DND-41 (cell line): ENCODE data around the gene PPAN.

ENCODE experiments used
- ATAC-seq: fragments of 200-7000 bp; cut with Tn5 transposase; 3 replicates; pipeline ENCODE4 v1.9.1; 2021; ENCODE audit warnings: low read depth; ENCODE audit not compliant: insufficient read depth
- DNase-seq: peaks from one replicate; pipeline ENCODE4 v3.0.0-alpha.2; 2020
- H2AFZ ChIP-seq: 2 replicates; pipeline ENCODE4 v1.6.0; 2012; ENCODE audit warnings: low read depth, low read length
- H3K27ac ChIP-seq: 2 replicates; pipeline ENCODE4 v1.5.1; 2012; ENCODE audit warnings: low read length, inconsistent platforms
- H3K27me3 ChIP-seq: fragments of 200-600 bp; sonication (generic); 2 replicates; pipeline ENCODE4 v1.6.0; 2012; ENCODE audit warnings: low read length, mild to moderate bottlenecking, inconsistent platforms; ENCODE audit not compliant: insufficient read depth, poor library complexity
- H3K36me3 ChIP-seq: 2 replicates; pipeline ENCODE4 v1.5.1; 2012; ENCODE audit warnings: low read length, inconsistent platforms; ENCODE audit not compliant: insufficient read depth
- H3K4me1 ChIP-seq: 2 replicates; pipeline ENCODE4 v1.5.1; 2012; ENCODE audit warnings: mild to moderate bottlenecking, low read length; ENCODE audit not compliant: insufficient read depth
- H3K4me2 ChIP-seq: 2 replicates; pipeline ENCODE4 v1.6.0; 2012; ENCODE audit warnings: mild to moderate bottlenecking, moderate library complexity, low read length, inconsistent platforms; ENCODE audit not compliant: insufficient read depth
- H3K4me3 ChIP-seq, 2 experiments: fragments of 200-600 bp in 1 of 2; shearing (Covaris generic) in 1 of 2; 2 replicates each; pipeline ENCODE4 v1.5.1; 2012 to 2016; ENCODE audit warnings: inconsistent platforms in 2 of 2, low read length in 2 of 2, mild to moderate bottlenecking in 2 of 2, low read depth in 1 of 2, moderate library complexity in 1 of 2
- H3K79me2 ChIP-seq: 2 replicates; pipeline ENCODE4 v1.6.0; 2012; ENCODE audit warnings: low read length, inconsistent platforms; ENCODE audit not compliant: insufficient read depth
- H3K9ac ChIP-seq: 2 replicates; pipeline ENCODE4 v1.6.0; 2012; ENCODE audit warnings: low read depth, mild to moderate bottlenecking, inconsistent platforms, low read length, moderate library complexity
- H3K9me3 ChIP-seq: 2 replicates; pipeline ENCODE4 v1.5.1; 2012; ENCODE audit warnings: low read length, moderate library complexity, mild to moderate bottlenecking, inconsistent platforms; ENCODE audit not compliant: insufficient read depth, severe bottlenecking
- H4K20me1 ChIP-seq: 2 replicates; pipeline ENCODE4 v1.6.0; 2012; ENCODE audit warnings: low read length; ENCODE audit not compliant: insufficient read depth
- EZH2 ChIP-seq: IDR thresholded peaks from 3 replicates; pipeline ENCODE4 v1.6.1; 2012; ENCODE audit warnings: borderline replicate concordance, low read depth, mild to moderate bottlenecking, moderate library complexity, low read length, inconsistent platforms; ENCODE audit not compliant: severe bottlenecking
- TF ChIP-seq, protein P1 (sequence below): IDR thresholded peaks from 2 replicates; pipeline ENCODE4 v1.5.1; 2012; ENCODE audit warnings: borderline replicate concordance, low read length, moderate library complexity, mild to moderate bottlenecking; ENCODE audit not compliant: poor library complexity, severe bottlenecking; ENCODE audit errors: extremely low read depth

PPAN gene

DNA sequence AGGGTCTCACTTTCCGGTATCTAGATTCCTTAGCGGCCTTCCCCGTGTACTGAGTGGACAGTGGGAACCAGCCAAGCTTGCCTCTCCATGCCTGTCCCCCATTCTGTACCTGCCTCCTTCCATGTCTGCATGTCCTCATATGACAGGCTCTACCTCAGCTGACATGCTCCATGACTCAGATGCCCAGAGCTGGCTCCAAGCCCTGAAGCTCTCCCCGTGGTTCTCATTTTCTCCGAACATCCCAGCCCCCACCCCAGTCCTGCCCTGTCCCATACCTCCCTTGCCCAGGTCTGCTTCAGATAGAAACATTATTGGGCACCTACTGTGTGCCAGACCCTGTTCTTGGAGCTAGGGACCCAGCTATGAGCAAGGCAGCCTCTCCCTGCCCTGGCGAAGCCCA lies 37.1 kb upstream of the PPAN start:
- Histone ChIP-seq H2AFZ (no peak overlapping the region), H3K4me1 (no peaks in the 10 kb centered on the region), H3K9ac (no peak overlapping the region), H3K9me3 (no peaks in the 10 kb centered on the region), H3K79me2 (no peaks in the 10 kb centered on the region), H4K20me1 (no peaks in the 10 kb centered on the region), H3K36me3 (no peaks in the 10 kb centered on the region), H3K27me3 (no peaks in the 10 kb centered on the region), H3K4me2 (no peak overlapping the region), H3K27ac (no peak overlapping the region), H3K4me3 (no peak overlapping the region)
- DNase-seq (no peak), ATAC-seq (no peak)
- TF ChIP-seq EZH2, result no peak
- TF ChIP-seq, protein P1, sequence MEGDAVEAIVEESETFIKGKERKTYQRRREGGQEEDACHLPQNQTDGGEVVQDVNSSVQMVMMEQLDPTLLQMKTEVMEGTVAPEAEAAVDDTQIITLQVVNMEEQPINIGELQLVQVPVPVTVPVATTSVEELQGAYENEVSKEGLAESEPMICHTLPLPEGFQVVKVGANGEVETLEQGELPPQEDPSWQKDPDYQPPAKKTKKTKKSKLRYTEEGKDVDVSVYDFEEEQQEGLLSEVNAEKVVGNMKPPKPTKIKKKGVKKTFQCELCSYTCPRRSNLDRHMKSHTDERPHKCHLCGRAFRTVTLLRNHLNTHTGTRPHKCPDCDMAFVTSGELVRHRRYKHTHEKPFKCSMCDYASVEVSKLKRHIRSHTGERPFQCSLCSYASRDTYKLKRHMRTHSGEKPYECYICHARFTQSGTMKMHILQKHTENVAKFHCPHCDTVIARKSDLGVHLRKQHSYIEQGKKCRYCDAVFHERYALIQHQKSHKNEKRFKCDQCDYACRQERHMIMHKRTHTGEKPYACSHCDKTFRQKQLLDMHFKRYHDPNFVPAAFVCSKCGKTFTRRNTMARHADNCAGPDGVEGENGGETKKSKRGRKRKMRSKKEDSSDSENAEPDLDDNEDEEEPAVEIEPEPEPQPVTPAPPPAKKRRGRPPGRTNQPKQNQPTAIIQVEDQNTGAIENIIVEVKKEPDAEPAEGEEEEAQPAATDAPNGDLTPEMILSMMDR, result no peak

DNA sequence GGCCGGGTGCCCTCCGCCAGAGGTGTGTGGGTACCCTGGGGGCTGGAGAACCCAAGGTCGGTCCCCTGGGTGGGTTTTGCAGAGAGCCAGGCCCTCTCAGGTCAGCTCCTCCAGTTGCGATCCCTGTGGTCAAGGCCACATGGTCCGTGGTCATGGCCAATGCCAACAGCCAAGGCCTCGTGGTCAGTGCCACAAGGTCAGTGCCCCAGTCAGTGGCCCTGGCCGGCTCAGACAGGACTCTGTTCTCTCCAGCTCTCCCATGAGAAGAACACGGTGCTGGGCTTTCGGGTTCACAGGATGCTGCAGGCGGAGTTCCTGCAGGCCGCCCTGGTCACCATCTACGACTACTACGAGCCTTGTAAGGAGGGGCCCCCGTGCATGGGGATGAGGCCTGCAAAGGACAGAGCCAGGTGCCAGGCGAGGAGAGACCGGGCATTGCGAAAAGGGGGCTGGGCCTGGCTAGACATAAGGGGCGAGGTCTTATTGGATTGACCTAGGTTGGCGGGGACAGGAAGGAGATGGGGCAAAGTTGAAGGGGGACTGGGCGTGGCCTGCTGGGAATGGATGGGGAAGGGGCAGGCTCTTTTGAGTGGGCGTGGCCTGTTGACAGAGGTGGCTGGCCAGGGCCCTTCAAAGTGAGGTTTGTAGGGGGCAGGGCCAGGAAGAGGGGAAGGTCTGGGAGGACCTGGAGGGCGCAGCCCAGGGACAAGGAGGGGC lies 35.3 kb upstream of the PPAN start:
- no peaks in the 10 kb centered on the region for H3K4me1 ChIP-seq
- H3K27me3 ChIP-seq, result no peaks in the 10 kb centered on the region
- no peak overlapping the region for H3K4me2 ChIP-seq
- H3K27ac ChIP-seq, result no peak overlapping the region
- no peak overlapping the region for H3K4me3 ChIP-seq
- TF ChIP-seq EZH2, result no peak
- TF ChIP-seq, protein P1, result no peak
- no peaks in the 10 kb centered on the region for H3K9me3 ChIP-seq
- H3K36me3 ChIP-seq, result no peaks in the 10 kb centered on the region
- H4K20me1 ChIP-seq, result no peaks in the 10 kb centered on the region
- H3K9ac ChIP-seq, result no peak overlapping the region
- H2AFZ ChIP-seq, result no peak overlapping the region
- no peak for DNase-seq
- ATAC-seq, result no peak
- H3K79me2 ChIP-seq, result no peaks in the 10 kb centered on the region

GRCh38 chr19:10074153-10074552 lies 32.0 kb upstream of the PPAN start:
- DNase-seq (peak; percentile 21), ATAC-seq (0 out of 3 replicates have a peak, but pooled peaks have one; percentile 44)
- H3K9me3 ChIP-seq, result no peaks in the 10 kb centered on the region
- H4K20me1 ChIP-seq, result no peaks in the 10 kb centered on the region
- H3K36me3 ChIP-seq, result no peaks in the 10 kb centered on the region
- no peaks in the 10 kb centered on the region for H3K79me2 ChIP-seq
- H3K9ac ChIP-seq, result no peak overlapping the region
- no peak overlapping the region for H3K4me3 ChIP-seq
- no peak overlapping the region for H2AFZ ChIP-seq
- H3K27ac ChIP-seq, result no peak overlapping the region
- H3K4me2 ChIP-seq, result no peak overlapping the region
- TF ChIP-seq, protein P1, result peak; percentile 55
- TF ChIP-seq EZH2, result no peak
- no peaks in the 10 kb centered on the region for H3K27me3 ChIP-seq
- no peaks in the 10 kb centered on the region for H3K4me1 ChIP-seq

DNA sequence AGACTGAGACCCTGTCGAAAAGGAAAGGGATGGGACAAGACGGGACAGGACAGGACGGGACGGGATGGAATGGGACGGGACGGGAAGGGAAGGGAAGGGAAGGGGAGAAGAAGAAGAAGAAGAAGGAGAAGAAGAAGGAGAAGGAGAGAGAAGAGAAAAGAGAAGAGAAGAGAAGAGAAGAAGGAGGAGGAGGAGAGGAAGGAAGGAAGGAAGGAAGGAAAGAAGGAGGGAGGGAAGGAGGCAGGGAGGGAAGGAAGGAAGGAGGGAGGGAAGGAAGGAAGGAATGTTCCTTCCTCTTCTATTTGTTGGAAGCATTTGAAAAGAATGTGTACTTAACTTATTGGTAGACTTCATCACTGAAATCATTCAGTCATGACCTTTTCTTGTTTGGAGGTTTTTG lies 29.6 kb upstream of the PPAN start:
- Histone ChIP-seq H3K27me3 (no peaks in the 10 kb centered on the region), H3K27ac (no peak overlapping the region), H3K79me2 (no peaks in the 10 kb centered on the region), H3K36me3 (no peaks in the 10 kb centered on the region), H3K4me2 (no peak overlapping the region), H3K9ac (no peak overlapping the region), H3K4me1 (no peaks in the 10 kb centered on the region), H3K9me3 (no peaks in the 10 kb centered on the region), H2AFZ (no peak overlapping the region), H4K20me1 (no peaks in the 10 kb centered on the region), H3K4me3 (no peak overlapping the region)
- DNase-seq, result no peak
- TF ChIP-seq, protein P1, result no peak
- no peak for TF ChIP-seq EZH2
- ATAC-seq, result no peak
